Cerebellar cortex (tissue), 1 donor: Measurements from ENCODE around the gene HAUS6.
"Not testable (repeated sequence)": the region's sequence is repeated elsewhere in the genome, so short reads cannot be mapped to it uniquely, and the experiment has no call there.

ENCODE experiments used
- DNase-seq: peaks from one replicate; pipeline ENCODE4 v3.0.0-alpha.2; 2015; ENCODE audit warnings: low spot score

The HAUS6 gene

DNA sequence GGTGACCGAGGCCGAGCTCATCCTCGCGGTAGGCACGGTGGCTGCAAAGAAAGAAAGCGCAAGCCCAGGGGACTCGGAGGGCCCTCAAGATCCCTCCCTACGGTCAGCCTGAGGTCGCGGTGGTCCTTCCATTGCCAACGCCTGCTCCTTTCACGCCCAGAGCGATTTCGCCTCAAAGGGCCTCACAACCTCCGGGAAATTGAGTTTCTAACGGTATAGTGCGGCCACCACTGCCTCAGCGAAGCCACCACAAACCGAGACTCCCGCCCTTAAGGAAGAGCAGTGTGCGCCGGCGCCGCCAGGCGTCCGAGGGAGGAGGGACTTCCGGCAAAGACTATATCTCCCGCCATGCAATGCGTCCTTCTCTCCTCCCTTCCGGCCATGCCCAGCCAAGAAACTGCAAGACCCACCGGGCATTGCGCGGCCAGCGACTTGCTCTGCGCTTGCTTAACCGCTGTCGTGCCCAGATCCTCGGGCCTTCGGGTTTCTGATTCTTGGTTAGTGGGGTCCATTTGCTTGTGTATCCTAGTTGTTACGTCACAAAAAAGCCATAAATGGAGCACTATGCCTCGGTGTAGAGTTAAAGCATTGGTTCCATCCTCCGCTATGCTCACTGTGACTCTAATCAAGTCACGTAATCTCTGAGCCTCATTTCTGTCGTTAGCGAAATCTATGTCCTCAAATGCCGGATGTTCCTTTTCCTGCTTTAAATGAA, at the start of gene HAUS6:
Gene HAUS6, minus strand, starts transcription at position 274 of the 715 bp plus-strand sequence. Its CDS starts 253 bp downstream, at position 21.
- DNase-seq, result peak; percentile 96

DNA sequence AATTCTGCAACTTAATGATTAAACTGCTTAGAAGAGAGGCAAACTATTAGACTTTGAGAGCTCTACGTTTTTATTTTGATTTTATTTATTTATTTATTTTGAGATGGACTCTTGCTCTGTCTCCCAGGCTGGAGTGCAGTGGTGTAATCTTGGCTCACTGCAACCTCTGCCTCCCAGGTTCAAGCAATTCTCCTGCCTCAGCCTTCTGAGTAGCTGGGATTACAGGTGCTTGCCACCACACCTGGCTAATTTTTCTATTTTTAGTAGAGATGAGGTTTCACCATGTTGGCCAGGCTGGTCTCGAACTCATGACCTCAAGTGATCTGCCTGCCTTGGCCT, 49.4 kb upstream of the HAUS6 start:
- DNase-seq, result not testable (repeated sequence)

- no peak for DNase-seq
Measured at GRCh38 chr9:19151425-19152159, 48.9 kb upstream of the HAUS6 start.

- no peak for DNase-seq
Measured at GRCh38 chr9:19149230-19149629, 46.5 kb upstream of the HAUS6 start.

- no peak for DNase-seq
Measured at GRCh38 chr9:19148187-19148586, 45.5 kb upstream of the HAUS6 start.

DNA sequence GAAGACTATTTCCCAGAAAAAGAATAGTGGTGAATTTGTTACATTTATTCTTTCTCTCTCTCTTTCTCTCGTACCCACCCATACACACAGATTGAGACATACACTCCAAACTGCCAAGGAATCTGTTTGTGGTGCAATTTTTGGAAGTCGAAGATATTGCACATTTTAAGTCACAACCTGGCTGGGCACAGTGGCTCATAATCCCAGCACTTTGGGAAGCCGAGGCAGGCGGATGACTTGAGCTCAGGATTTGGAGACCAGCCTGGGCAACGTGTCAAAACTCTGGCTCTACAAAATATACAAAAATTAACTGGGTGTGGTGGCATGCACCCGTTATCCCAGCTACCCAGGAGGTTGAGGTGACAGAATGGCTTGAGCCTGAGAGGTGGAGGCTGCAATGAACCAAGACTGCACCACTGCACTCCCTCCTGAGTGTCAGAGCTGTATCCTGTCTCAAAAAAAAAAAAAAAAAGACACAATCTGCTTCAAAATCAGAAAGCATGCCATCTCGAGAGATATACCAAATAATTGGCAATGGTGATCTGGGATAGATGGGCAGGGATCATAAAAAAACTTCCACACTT, 43.8 kb upstream of the HAUS6 start:
- no peak for DNase-seq

DNA sequence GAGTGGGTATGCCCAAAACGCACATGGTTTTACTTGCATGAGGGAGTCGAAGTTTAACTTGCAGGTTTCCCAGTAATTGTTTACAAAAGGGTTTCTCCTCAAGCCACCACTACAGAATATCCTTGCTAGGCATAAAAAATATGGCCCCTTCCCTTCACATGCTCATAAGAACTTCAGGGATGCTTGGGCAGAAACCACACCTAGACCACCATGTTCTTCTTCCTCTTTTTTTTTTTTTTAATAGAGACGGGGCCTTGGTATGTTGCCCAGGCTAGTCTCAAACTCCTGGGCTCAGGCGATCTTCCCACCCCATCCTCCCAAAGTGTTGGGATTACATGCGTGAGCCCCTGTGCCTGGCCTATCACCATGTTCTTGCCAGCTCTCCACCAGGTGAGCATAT, 43.2 kb upstream of the HAUS6 start:
- DNase-seq, result no peak

GRCh38 chr9:19140259-19140658, 37.6 kb upstream of the HAUS6 start:
- no peak for DNase-seq

GRCh38 chr9:19138084-19138483, 35.4 kb upstream of the HAUS6 start:
- DNase-seq, result no peak

- DNase-seq, result no peak
Measured at GRCh38 chr9:19137282-19137681, 34.6 kb upstream of the HAUS6 start.

- no peak for DNase-seq
Measured at GRCh38 chr9:19136129-19136528, 33.4 kb upstream of the HAUS6 start.

- no peak for DNase-seq
Measured at GRCh38 chr9:19133549-19134345, 31.0 kb upstream of the HAUS6 start.

DNA sequence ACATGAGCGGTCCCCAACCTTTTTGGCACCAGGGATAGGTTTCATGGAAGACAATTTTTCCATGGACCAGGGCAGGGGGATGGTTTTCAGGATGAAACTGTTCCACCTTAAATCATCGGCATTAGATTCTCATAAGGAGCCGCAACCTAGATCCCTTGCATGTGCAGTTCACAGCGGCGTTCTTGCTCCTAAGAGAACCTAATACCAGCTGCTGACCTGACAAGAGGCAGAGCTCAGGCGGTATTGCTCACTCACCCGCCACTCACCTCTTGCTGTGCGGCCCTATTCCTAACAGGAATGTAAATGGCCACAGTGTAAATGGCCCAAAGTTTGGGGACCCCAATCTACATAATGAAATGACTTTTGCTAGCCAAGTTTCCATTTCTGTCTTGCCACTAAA, 27.7 kb upstream of the HAUS6 start:
- DNase-seq, result no peak

- DNase-seq, result no peak
Measured at GRCh38 chr9:19127871-19128500, 25.3 kb upstream of the HAUS6 start.

DNA sequence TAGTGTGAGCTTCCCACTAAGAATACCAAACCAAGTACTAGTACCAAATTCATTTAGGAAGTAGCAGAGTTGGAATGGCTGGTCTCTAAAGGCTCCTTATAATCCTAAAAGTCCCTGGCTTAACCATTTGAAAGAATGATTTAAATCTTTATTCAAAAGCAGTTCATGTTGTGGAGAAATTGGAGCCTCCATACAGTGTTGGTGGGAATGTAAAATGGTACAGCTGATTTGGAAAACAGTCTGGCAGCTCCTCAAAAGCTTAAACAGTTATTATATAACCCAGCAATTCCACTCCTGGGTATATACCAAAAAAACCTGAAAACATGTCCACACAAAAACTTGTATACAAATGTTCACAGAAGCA, 21.7 kb upstream of the HAUS6 start:
- no peak for DNase-seq

GRCh38 chr9:19122490-19123042, 19.9 kb upstream of the HAUS6 start:
- no peak for DNase-seq

DNA sequence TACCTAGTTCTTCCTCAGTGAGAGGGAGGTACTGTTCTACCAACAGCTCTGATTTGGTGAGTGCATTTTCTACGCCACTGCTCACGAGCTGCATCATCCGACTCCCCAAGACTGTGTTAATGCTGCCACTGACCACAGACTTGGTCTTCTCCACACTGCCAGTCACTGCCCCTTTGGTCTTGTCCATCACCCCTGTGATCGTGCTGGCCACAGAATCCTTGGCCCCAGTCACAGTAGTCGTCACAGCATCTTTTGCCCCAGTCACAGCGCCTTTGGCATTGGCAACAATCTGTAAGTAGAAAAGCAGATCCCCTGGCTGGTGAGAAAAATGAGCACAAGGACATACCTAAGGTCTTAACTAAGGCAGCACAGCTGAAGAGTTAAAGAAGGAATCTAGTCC, 18.2 kb upstream of the HAUS6 start:
- DNase-seq, result no peak

DNA sequence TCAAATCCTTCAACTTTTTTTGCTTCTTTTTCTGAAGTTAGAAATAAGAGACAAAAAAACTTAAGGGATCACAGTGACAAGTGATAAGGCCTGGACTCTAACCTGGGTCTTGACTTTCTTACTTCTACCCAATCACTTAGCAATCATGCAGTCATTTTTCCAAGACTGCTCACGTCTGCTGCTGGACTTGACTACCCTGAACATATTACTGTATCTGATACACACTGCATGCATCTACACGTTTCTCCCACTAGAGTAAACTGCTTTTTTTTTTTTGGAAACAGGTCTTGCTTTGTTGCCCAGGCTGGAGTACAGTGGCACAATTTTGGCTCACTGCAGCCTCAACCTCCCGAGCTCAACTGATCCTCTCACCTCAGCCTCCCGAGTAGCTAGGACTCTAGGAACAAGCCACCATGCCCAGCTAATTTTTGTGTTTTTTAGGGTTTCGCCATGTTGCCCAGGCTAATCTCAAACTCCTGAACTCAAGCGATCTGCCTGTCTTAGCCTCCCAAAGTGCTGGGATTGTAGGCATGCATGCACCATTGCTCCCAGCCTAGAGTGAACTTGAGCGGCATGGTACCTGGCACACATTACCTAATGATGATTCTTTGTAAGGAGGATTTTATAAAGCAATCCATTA, 17.2 kb upstream of the HAUS6 start:
- DNase-seq, result no peak

DNA sequence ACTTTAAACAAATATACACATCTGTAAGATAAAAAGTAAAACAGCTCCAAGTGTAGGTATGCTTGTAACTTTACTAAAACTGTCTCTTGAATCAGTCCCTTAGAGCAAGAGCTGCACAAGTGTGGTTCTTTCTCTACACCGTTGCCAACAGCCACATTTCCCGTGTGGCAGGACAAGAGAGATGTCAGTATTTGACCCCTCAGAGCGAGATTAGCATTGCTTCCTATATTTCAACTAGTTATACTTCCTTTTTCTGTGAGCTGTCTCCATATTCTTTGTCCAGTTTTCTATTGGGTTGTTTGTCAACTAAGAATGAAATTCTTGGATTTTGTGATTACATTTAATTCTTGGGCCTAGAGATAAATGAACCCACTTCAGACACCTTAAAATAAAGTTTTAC, 16.5 kb upstream of the HAUS6 start:
- DNase-seq, result no peak

DNA sequence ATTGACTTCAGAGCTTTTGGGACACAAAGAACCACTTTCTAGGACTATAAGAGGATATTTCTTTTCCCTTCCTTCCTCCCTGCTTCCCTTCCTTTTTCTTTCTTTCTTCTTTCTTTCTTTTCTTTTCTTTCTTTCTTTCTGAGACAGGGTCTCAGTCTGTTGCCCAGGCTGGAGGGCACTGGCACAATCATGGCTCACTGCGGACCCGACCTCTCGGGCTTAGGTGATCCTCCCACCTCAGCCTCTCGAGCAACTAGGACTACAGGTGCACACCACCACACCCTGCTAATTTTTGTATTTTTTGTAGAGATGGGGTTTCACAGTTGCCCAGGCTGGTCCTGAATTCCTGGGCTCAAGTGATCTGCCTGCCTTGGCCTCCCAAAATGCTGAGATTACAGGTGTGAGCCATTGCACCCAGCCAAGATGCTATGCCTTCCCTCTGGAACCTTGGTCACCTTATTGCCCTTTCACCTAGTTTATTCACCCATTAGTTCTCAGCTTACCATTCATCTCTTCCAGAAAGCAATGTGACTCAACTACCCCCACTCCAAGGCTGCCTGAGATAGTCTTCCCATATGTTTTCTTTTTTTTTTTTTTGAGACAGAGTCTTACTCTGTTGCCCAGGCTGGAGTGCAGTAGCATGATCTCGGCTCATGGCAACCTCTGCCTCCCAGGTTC, 14.5 kb upstream of the HAUS6 start:
- no peak for DNase-seq
